ENCODE results near the gene SLC44A1. TPM values are rescaled to one million over a fixed set of nuclear protein-coding genes. Genes with fewer than 3 reads are reported as not detected.

The SLC44A1 gene
- polyA plus RNA-seq, 2 of the 4 experiments (the other 2 are of a cell fraction) = 19.6 to 27.2 TPM

- POLR2A ChIA-PET = no interaction called here
- Histone ChIP-seq H3K4me2 (no peak overlapping the region), H3K4me3 (no peak overlapping the region), H3K9me3 (no peaks in the 10 kb centered on the region), H3K4me1 (no peaks in the 10 kb centered on the region), H3K27ac (no peak overlapping the region)
- 94% methylated on average over 1 of the region's 1 CpG for WGBS (ENCODE audit: missing lambda C conversion rate)
- DNase-seq (ENCODE audit: low read depth in 1 of 2, low spot score in 1 of 2) (no peak), ATAC-seq (no peak), FAIRE-seq (no peak)
- CTCF ChIA-PET = interaction anchor here (0.8 to 4.3 kb wide), 5 partner anchors 8 to 145 kb away, joined by 3 to 16 read pairs (median 4); no protein-coding TSS in a partner anchor
- TF ChIP-seq RAD21 (conservative IDR thresholded peaks at IDR 0.05 in 1 of 2, IDR thresholded peaks at IDR 0.05 in 1 of 2) (no peak), CTCF (IDR thresholded peaks at IDR 0.05) (no peak), KDM5A (IDR thresholded peaks at IDR 0.05) (no peak), MYC (IDR thresholded peaks at IDR 0.05; ENCODE audit: borderline replicate concordance, low read length) (no peak), ZSCAN20 (CRISPR knock-in tag; IDR thresholded peaks at IDR 0.05) (no peak), FOSL2 (IDR thresholded peaks at IDR 0.05) (no peak), FOSL2 (CRISPR knock-in tag; IDR thresholded peaks at IDR 0.05) (no peak)
- TF ChIP-seq, protein P1, sequence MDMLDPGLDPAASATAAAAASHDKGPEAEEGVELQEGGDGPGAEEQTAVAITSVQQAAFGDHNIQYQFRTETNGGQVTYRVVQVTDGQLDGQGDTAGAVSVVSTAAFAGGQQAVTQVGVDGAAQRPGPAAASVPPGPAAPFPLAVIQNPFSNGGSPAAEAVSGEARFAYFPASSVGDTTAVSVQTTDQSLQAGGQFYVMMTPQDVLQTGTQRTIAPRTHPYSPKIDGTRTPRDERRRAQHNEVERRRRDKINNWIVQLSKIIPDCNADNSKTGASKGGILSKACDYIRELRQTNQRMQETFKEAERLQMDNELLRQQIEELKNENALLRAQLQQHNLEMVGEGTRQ (IDR thresholded peaks at IDR 0.05) = no peak
- TF ChIP-seq, protein P2, sequence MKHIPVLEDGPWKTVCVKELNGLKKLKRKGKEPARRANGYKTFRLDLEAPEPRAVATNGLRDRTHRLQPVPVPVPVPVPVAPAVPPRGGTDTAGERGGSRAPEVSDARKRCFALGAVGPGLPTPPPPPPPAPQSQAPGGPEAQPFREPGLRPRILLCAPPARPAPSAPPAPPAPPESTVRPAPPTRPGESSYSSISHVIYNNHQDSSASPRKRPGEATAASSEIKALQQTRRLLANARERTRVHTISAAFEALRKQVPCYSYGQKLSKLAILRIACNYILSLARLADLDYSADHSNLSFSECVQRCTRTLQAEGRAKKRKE (CRISPR knock-in tag; IDR thresholded peaks at IDR 0.05; ENCODE audit: low read depth) = no peak
Observed at GRCh38 chr9:105391288-105391687, 146.8 kb downstream of the SLC44A1 start.

DNA sequence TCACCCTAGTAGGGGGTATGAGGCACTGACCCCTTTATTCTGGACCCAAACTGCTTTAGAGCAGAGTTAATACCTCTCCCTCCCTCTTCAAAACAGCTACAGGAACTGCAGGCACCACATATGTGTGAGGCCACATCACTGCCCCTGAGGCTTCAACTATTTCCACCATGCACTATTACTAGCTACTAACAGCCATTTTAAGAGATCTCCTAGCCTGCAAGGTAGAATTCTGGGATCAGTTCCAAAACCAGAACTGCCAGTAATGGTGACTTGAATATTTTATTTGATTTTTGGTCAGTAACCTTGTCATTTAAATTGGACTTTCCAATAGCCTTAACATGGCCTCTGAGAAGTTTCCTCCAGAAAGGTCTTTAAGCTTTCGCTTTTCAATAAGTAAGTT lies 148.1 kb downstream of the SLC44A1 start:
- H3K9me3 ChIP-seq = no peaks in the 10 kb centered on the region
- WGBS (ENCODE audit: missing lambda C conversion rate) = 97% methylated on average over 1 of the region's 1 CpG
- TF ChIP-seq ZC3H11A (IDR thresholded peaks at IDR 0.05) (no peak), ZSCAN20 (CRISPR knock-in tag; IDR thresholded peaks at IDR 0.05) (no peak), HDAC2 (IDR thresholded peaks at IDR 0.05) (no peak), POLR2A (IDR thresholded peaks at IDR 0.05; ENCODE audit: low read length) (no peak)
- no peak overlapping the region for H3K4me3 ChIP-seq
- H3K4me1 ChIP-seq = no peaks in the 10 kb centered on the region
- DNase-seq (ENCODE audit: low read depth in 1 of 2, low spot score in 1 of 2) (no peak), ATAC-seq (no peak), FAIRE-seq (no peak)
- H3K27ac ChIP-seq = no peak overlapping the region
- ChIA-PET CTCF (interaction anchor here (1.3 to 4.3 kb wide), 3 partner anchors 9 to 146 kb away, joined by 4 to 16 read pairs (median 5); no protein-coding TSS in a partner anchor), POLR2A (no interaction called here)
- no peak overlapping the region for H3K4me2 ChIP-seq

- H3K4me1 ChIP-seq = no peaks in the 10 kb centered on the region
- H3K9me3 ChIP-seq = no peaks in the 10 kb centered on the region
- H3K4me2 ChIP-seq = no peak overlapping the region
- CTCF ChIA-PET = interaction anchor here (0.6 to 4.3 kb wide), 2 partner anchors 21 to 223 kb away, joined by 3 to 16 read pairs; no protein-coding TSS in a partner anchor
- POLR2A ChIA-PET = no interaction called here
- TF ChIP-seq JUNB (IDR thresholded peaks at IDR 0.05) (no peak), MAZ (IDR thresholded peaks at IDR 0.05; ENCODE audit: borderline replicate concordance, low read depth, low read length) (no peak), HOXB5 (CRISPR knock-in tag; IDR thresholded peaks at IDR 0.05) (no peak), NR3C1 (IDR thresholded peaks at IDR 0.05) (no peak), CTCF (IDR thresholded peaks at IDR 0.05) (no peak), CBX8 (IDR thresholded peaks at IDR 0.05) (no peak)
- no peak overlapping the region for H3K27ac ChIP-seq
- DNase-seq (ENCODE audit: low read depth in 1 of 2, low spot score in 1 of 2) (no peak), FAIRE-seq (peak; percentile 18), ATAC-seq (no peak)
- 75% methylated on average over 4 of the region's 4 CpGs for WGBS (ENCODE audit: missing lambda C conversion rate)
- no peak overlapping the region for H3K4me3 ChIP-seq
Observed at GRCh38 chr9:105393576-105394344, 149.3 kb downstream of the SLC44A1 start.
